Measurements from ENCODE around the gene ETF1.
A peak's percentile ranks its signal among the peaks of the same experiment; 100 is the strongest.

Gene ETF1

GRCh38 chr5:138539791-138540190 lies 3.2 kb downstream of the ETF1 start:
- Histone ChIP-seq H3K23ac (ENCODE audit: low read length) (no peak overlapping the region), H2BK5ac (ENCODE audit: low read depth, low read length, poor library complexity) (no peak overlapping the region), H3K79me2 (ENCODE audit: control insufficient read depth, insufficient read depth, low read length, poor library complexity) (peaks cover 29% of the 10 kb centered on the region), H2AFZ (ENCODE audit: insufficient read depth, low read length, poor library complexity) (no peak overlapping the region), H3K14ac (ENCODE audit: low read length) (no peak overlapping the region), H3K9ac (ENCODE audit: low read length) (no peak overlapping the region), H3K18ac (ENCODE audit: low read length) (no peak overlapping the region), H3K27ac (ENCODE audit: low read depth, low read length) (no peak overlapping the region), H4K8ac (ENCODE audit: low read depth, low read length) (no peak overlapping the region), H2BK12ac (ENCODE audit: low read length) (no peak overlapping the region), H3K4me3 (ENCODE audit: low read depth, low read length) (no peak overlapping the region), H4K91ac (ENCODE audit: low read depth, low read length) (no peak overlapping the region), H3K27me3 (ENCODE audit: insufficient read depth, low read length) (no peaks in the 10 kb centered on the region), H3K4ac (ENCODE audit: low read depth, low read length) (no peak overlapping the region), H3K36me3 (ENCODE audit: control insufficient read depth in 1 of 2, insufficient read depth in 2 of 2, low read length in 2 of 2) (peaks cover 3 to 8% of the 10 kb centered on the region in 2 experiments), H3K4me2 (ENCODE audit: low read length) (no peak overlapping the region), H3K9me3 (ENCODE audit: insufficient read depth, low read depth, low read length) (no peaks in the 10 kb centered on the region), H3K79me1 (ENCODE audit: low read length) (peaks cover 17% of the 10 kb centered on the region), H3K4me1 (ENCODE audit: control insufficient read depth in 1 of 2, insufficient read depth in 2 of 2, low read length in 2 of 2) (peaks cover 6 to 8% of the 10 kb centered on the region in 2 experiments), H4K12ac (ENCODE audit: low read depth, low read length) (no peak overlapping the region), H2AK5ac (ENCODE audit: low read length) (no peak overlapping the region), H2BK120ac (ENCODE audit: insufficient read depth, low read length, poor library complexity) (no peak overlapping the region)
- DNase-seq: no peak

GRCh38 chr5:138538943-138539627 lies 4.0 kb downstream of the ETF1 start:
- Histone ChIP-seq H3K4ac (ENCODE audit: low read depth, low read length) (peak overlapping the region; percentile 84), H4K91ac (ENCODE audit: low read depth, low read length) (no peak overlapping the region), H2AK5ac (ENCODE audit: low read length) (no peak overlapping the region), H3K4me2 (ENCODE audit: low read length) (no peak overlapping the region), H3K9me3 (ENCODE audit: insufficient read depth, low read depth, low read length) (no peaks in the 10 kb centered on the region), H3K23ac (ENCODE audit: low read length) (no peak overlapping the region), H3K27ac (ENCODE audit: low read depth, low read length) (no peak overlapping the region), H2BK120ac (ENCODE audit: insufficient read depth, low read length, poor library complexity) (no peak overlapping the region), H2BK12ac (ENCODE audit: low read length) (no peak overlapping the region), H3K27me3 (ENCODE audit: insufficient read depth, low read length) (no peaks in the 10 kb centered on the region), H2AFZ (ENCODE audit: insufficient read depth, low read length, poor library complexity) (no peak overlapping the region), H2BK5ac (ENCODE audit: low read depth, low read length, poor library complexity) (no peak overlapping the region), H3K18ac (ENCODE audit: low read length) (no peak overlapping the region), H4K8ac (ENCODE audit: low read depth, low read length) (no peak overlapping the region), H3K4me1 (ENCODE audit: control insufficient read depth in 1 of 2, insufficient read depth in 2 of 2, low read length in 2 of 2) (peaks cover 0 to 2% of the 10 kb centered on the region in 2 experiments), H4K12ac (ENCODE audit: low read depth, low read length) (no peak overlapping the region), H3K79me1 (ENCODE audit: low read length) (peaks cover 17% of the 10 kb centered on the region), H3K9ac (ENCODE audit: low read length) (no peak overlapping the region), H3K36me3 (ENCODE audit: control insufficient read depth in 1 of 2, insufficient read depth in 2 of 2, low read length in 2 of 2) (peaks cover 3 to 8% of the 10 kb centered on the region in 2 experiments), H3K79me2 (ENCODE audit: control insufficient read depth, insufficient read depth, low read length, poor library complexity) (peaks cover 25% of the 10 kb centered on the region), H3K14ac (ENCODE audit: low read length) (no peak overlapping the region), H3K4me3 (ENCODE audit: low read depth, low read length) (no peak overlapping the region)
- DNase-seq: no peak
- no CpG with 5 or more reads among the region's 2 CpGs for WGBS (ENCODE audit: extremely low coverage, insufficient coverage, insufficient read length)

- DNase-seq: peak in 1 of 2 donors; percentile 32
- no peaks in the 10 kb centered on the region for H3K79me1 ChIP-seq (ENCODE audit: low read length)
- no peak overlapping the region for H2AFZ ChIP-seq (ENCODE audit: insufficient read depth, low read length, poor library complexity)
- no peak overlapping the region for H2BK120ac ChIP-seq (ENCODE audit: insufficient read depth, low read length, poor library complexity)
- no peak overlapping the region for H2AK5ac ChIP-seq (ENCODE audit: low read length)
- peaks cover 9 to 11% of the 10 kb centered on the region in 2 experiments for H3K36me3 ChIP-seq (ENCODE audit: control insufficient read depth in 1 of 2, insufficient read depth in 2 of 2, low read length in 2 of 2)
- H2BK12ac ChIP-seq (ENCODE audit: low read length): no peak overlapping the region
- H3K4me3 ChIP-seq (ENCODE audit: low read depth, low read length): no peak overlapping the region
- H3K4me2 ChIP-seq (ENCODE audit: low read length): no peak overlapping the region
- no peaks in the 10 kb centered on the region for H3K9me3 ChIP-seq (ENCODE audit: insufficient read depth, low read depth, low read length)
- H3K23ac ChIP-seq (ENCODE audit: low read length): no peak overlapping the region
- H3K4ac ChIP-seq (ENCODE audit: low read depth, low read length): peak overlapping the region; percentile 12
- no CpG with 5 or more reads among the region's 4 CpGs for WGBS (ENCODE audit: extremely low coverage, insufficient coverage, insufficient read length)
- no peak overlapping the region for H3K18ac ChIP-seq (ENCODE audit: low read length)
- no peak overlapping the region for H4K8ac ChIP-seq (ENCODE audit: low read depth, low read length)
- peaks cover 9% of the 10 kb centered on the region for H3K79me2 ChIP-seq (ENCODE audit: control insufficient read depth, insufficient read depth, low read length, poor library complexity)
- H3K27me3 ChIP-seq (ENCODE audit: insufficient read depth, low read length): no peaks in the 10 kb centered on the region
- H3K4me1 ChIP-seq (ENCODE audit: control insufficient read depth in 1 of 2, insufficient read depth in 2 of 2, low read length in 2 of 2): no peaks in the 10 kb centered on the region
- H3K9ac ChIP-seq (ENCODE audit: low read length): no peak overlapping the region
- no peak overlapping the region for H3K27ac ChIP-seq (ENCODE audit: low read depth, low read length)
- H3K14ac ChIP-seq (ENCODE audit: low read length): no peak overlapping the region
- no peak overlapping the region for H4K91ac ChIP-seq (ENCODE audit: low read depth, low read length)
- no peak overlapping the region for H4K12ac ChIP-seq (ENCODE audit: low read depth, low read length)
- no peak overlapping the region for H2BK5ac ChIP-seq (ENCODE audit: low read depth, low read length, poor library complexity)
These were observed 6.2 kb downstream of the ETF1 start for GRCh38 chr5:138536665-138537315.

- Histone ChIP-seq H3K79me1 (ENCODE audit: low read length) (no peaks in the 10 kb centered on the region), H4K8ac (ENCODE audit: low read depth, low read length) (no peak overlapping the region)
These were observed 6.8 kb downstream of the ETF1 start for GRCh38 chr5:138536215-138536614.

More at GRCh38 chr5:138536215-138536614, 6.8 kb downstream of the ETF1 start:
- Histone ChIP-seq H3K4ac (ENCODE audit: low read depth, low read length) (peak overlapping the region; percentile 84), H3K27ac (ENCODE audit: low read depth, low read length) (no peak overlapping the region), H3K18ac (ENCODE audit: low read length) (no peak overlapping the region), H3K4me3 (ENCODE audit: low read depth, low read length) (no peak overlapping the region), H3K9ac (ENCODE audit: low read length) (no peak overlapping the region), H4K91ac (ENCODE audit: low read depth, low read length) (no peak overlapping the region), H2AK5ac (ENCODE audit: low read length) (no peak overlapping the region), H2BK12ac (ENCODE audit: low read length) (no peak overlapping the region), H3K23ac (ENCODE audit: low read length) (no peak overlapping the region), H4K12ac (ENCODE audit: low read depth, low read length) (no peak overlapping the region), H2BK120ac (ENCODE audit: insufficient read depth, low read length, poor library complexity) (no peak overlapping the region), H2AFZ (ENCODE audit: insufficient read depth, low read length, poor library complexity) (no peak overlapping the region), H3K4me1 (ENCODE audit: control insufficient read depth in 1 of 2, insufficient read depth in 2 of 2, low read length in 2 of 2) (no peaks in the 10 kb centered on the region), H3K14ac (ENCODE audit: low read length) (no peak overlapping the region), H3K4me2 (ENCODE audit: low read length) (no peak overlapping the region), H3K36me3 (ENCODE audit: control insufficient read depth in 1 of 2, insufficient read depth in 2 of 2, low read length in 2 of 2) (peaks cover 9 to 11% of the 10 kb centered on the region in 2 experiments), H3K27me3 (ENCODE audit: insufficient read depth, low read length) (no peaks in the 10 kb centered on the region), H3K79me2 (ENCODE audit: control insufficient read depth, insufficient read depth, low read length, poor library complexity) (peaks cover 8% of the 10 kb centered on the region), H3K9me3 (ENCODE audit: insufficient read depth, low read depth, low read length) (no peaks in the 10 kb centered on the region), H2BK5ac (ENCODE audit: low read depth, low read length, poor library complexity) (no peak overlapping the region)
- no peak for DNase-seq
- WGBS (ENCODE audit: extremely low coverage, insufficient coverage, insufficient read length): no CpG with 5 or more reads among the region's 2 CpGs

All from trophoblast cell (in vitro differentiated cells and primary cell).